Neural progenitor cell (in vitro differentiated cells): ENCODE results near the gene PI3. TPM values are rescaled to one million over a fixed set of nuclear protein-coding genes. Genes with fewer than 3 reads are reported as not detected.

Experiments used
- DNase-seq: peaks from one replicate; pipeline ENCODE4 v3.0.0-alpha.2; 2016; ENCODE audit warnings: low spot score
- H2AFZ ChIP-seq: fragments of 200-600 bp; sonication (generic); replicated peaks from 2 replicates; pipeline ENCODE4 v1.6.1; 2016; ENCODE audit warnings: antibody characterized with exemption
- H3F3A ChIP-seq: fragments of 200-600 bp; sonication (generic); 2 replicates; pipeline ENCODE4 v1.6.1; 2016; ENCODE audit warnings: antibody characterized with exemption, low read depth
- H3K27ac ChIP-seq: fragments of 200-600 bp; sonication (generic); 2 replicates; pipeline ENCODE4 v1.5.1; 2016; ENCODE audit warnings: mild to moderate bottlenecking
- H3K27me3 ChIP-seq: fragments of 200-600 bp; sonication (generic); 2 replicates; pipeline ENCODE4 v1.6.1; 2016; ENCODE audit warnings: mild to moderate bottlenecking, moderate library complexity
- H3K36me3 ChIP-seq: fragments of 200-600 bp; sonication (generic); 2 replicates; pipeline ENCODE4 v1.5.1; 2016
- H3K4me1 ChIP-seq: fragments of 200-600 bp; sonication (generic); 2 replicates; pipeline ENCODE4 v1.6.1; 2016; ENCODE audit warnings: mixed run types
- H3K4me2 ChIP-seq: fragments of 200-600 bp; sonication (generic); 2 replicates; pipeline ENCODE4 v1.6.1; 2016
- H3K4me3 ChIP-seq: fragments of 200-600 bp; sonication (generic); 2 replicates; pipeline ENCODE4 v1.5.1; 2016
- H3K79me2 ChIP-seq: fragments of 200-600 bp; sonication (generic); 2 replicates; pipeline ENCODE4 v1.6.1; 2016; ENCODE audit warnings: low read depth
- H3K9ac ChIP-seq: fragments of 200-600 bp; sonication (generic); 2 replicates; pipeline ENCODE4 v1.6.1; 2016
- H3K9me3 ChIP-seq: fragments of 200-600 bp; sonication (generic); 2 replicates; pipeline ENCODE4 v1.5.1; 2016; ENCODE audit warnings: low read depth
- H4K20me1 ChIP-seq: fragments of 200-600 bp; sonication (generic); 2 replicates; pipeline ENCODE4 v1.6.1; 2016; ENCODE audit warnings: low read depth
- H3K27ac Mint-ChIP-seq: 3 replicates; pipeline ENCODE4 v1.8.0; 2021; ENCODE audit warnings: mixed read lengths
- H3K27me3 Mint-ChIP-seq: 2 replicates; pipeline ENCODE4 v1.8.0; 2022; ENCODE audit warnings: low read depth, mild to moderate bottlenecking, inconsistent platforms, moderate library complexity, mixed read lengths; ENCODE audit not compliant: insufficient read depth
- H3K36me3 Mint-ChIP-seq: 3 replicates; pipeline ENCODE4 v1.8.0; 2021; ENCODE audit warnings: mixed read lengths
- H3K4me1 Mint-ChIP-seq: 3 replicates; pipeline ENCODE4 v1.8.0; 2021; ENCODE audit warnings: mixed read lengths
- H3K4me3 Mint-ChIP-seq: 3 replicates; pipeline ENCODE4 v1.8.0; 2021; ENCODE audit warnings: mild to moderate bottlenecking, moderate library complexity, mixed read lengths
- H3K9me3 Mint-ChIP-seq: 3 replicates; pipeline ENCODE4 v1.8.0; 2020; ENCODE audit warnings: mixed read lengths
- CTCF ChIP-seq: fragments of 200-600 bp; sonication (generic); IDR thresholded peaks from 2 replicates; pipeline ENCODE4 v1.5.1; 2017; ENCODE audit warnings: antibody characterized with exemption, mild to moderate bottlenecking
- EZH2 ChIP-seq: fragments of 200-600 bp; sonication (generic); IDR thresholded peaks from 2 replicates; pipeline ENCODE4 v1.6.1; 2017; ENCODE audit warnings: antibody characterized with exemption, mild to moderate bottlenecking, moderate library complexity
- EZH2phosphoT487 ChIP-seq: fragments of 200-600 bp; sonication (generic); IDR thresholded peaks from 2 replicates; pipeline ENCODE4 v1.6.1; 2017; ENCODE audit warnings: antibody characterized with exemption
- total RNA-seq: library from RNA; depleted of rRNA; stranded (reverse); fragments of >200 nt; gene quantifications from 2 replicates; pipeline ENCODE4 v1.2.3, GENCODE V29; 2015; ENCODE audit warnings: low replicate concordance

The PI3 gene
- total RNA-seq, 1 donor from 2014 or later: not detected

GRCh38 chr20:45156713-45157112 lies 18.0 kb upstream of the PI3 start:
- Histone ChIP-seq H3K4me2 (no peak overlapping the region), H2AFZ (no peak overlapping the region), H3K79me2 (no peaks in the 10 kb centered on the region), H3K4me3 (no peak overlapping the region), H3K36me3 (no peaks in the 10 kb centered on the region), H3K4me1 (no peaks in the 10 kb centered on the region), H4K20me1 (no peaks in the 10 kb centered on the region), H3K27ac (no peak overlapping the region), H3K9me3 (no peaks in the 10 kb centered on the region), H3K27me3 (no peaks in the 10 kb centered on the region), H3F3A (no peaks in the 10 kb centered on the region), H3K9ac (no peak overlapping the region)
- no peaks in the 10 kb centered on the region for H3K4me1 Mint-ChIP-seq
- TF ChIP-seq EZH2 (no peak), EZH2phosphoT487 (no peak), CTCF (no peak)
- H3K36me3 Mint-ChIP-seq: no peaks in the 10 kb centered on the region
- H3K27me3 Mint-ChIP-seq: peaks cover 6% of the 10 kb centered on the region
- H3K4me3 Mint-ChIP-seq: no peak overlapping the region
- no peak overlapping the region for H3K27ac Mint-ChIP-seq
- peaks cover 17% of the 10 kb centered on the region for H3K9me3 Mint-ChIP-seq
- no peak for DNase-seq

- H3K36me3 ChIP-seq: no peaks in the 10 kb centered on the region
- H3K9me3 ChIP-seq: no peaks in the 10 kb centered on the region
- Mint-ChIP-seq H3K27ac (no peak overlapping the region), H3K4me3 (no peak overlapping the region), H3K36me3 (no peaks in the 10 kb centered on the region), H3K27me3 (peaks cover 2% of the 10 kb centered on the region), H3K4me1 (no peaks in the 10 kb centered on the region), H3K9me3 (peaks cover 17% of the 10 kb centered on the region)
- no peak overlapping the region for H2AFZ ChIP-seq
- H3K9ac ChIP-seq: no peak overlapping the region
- no peak overlapping the region for H3K4me3 ChIP-seq
- H4K20me1 ChIP-seq: no peaks in the 10 kb centered on the region
- H3K4me2 ChIP-seq: no peak overlapping the region
- no peak overlapping the region for H3K27ac ChIP-seq
- no peaks in the 10 kb centered on the region for H3F3A ChIP-seq
- no peak for TF ChIP-seq EZH2
- no peak for TF ChIP-seq CTCF
- no peak for TF ChIP-seq EZH2phosphoT487
- H3K4me1 ChIP-seq: no peaks in the 10 kb centered on the region
- DNase-seq: no peak
- H3K79me2 ChIP-seq: no peaks in the 10 kb centered on the region
- no peaks in the 10 kb centered on the region for H3K27me3 ChIP-seq
Measured at GRCh38 chr20:45157962-45158361, 16.7 kb upstream of the PI3 start.

- H3K27me3 Mint-ChIP-seq: no peaks in the 10 kb centered on the region
- no peaks in the 10 kb centered on the region for H3F3A ChIP-seq
- H3K9me3 ChIP-seq: no peaks in the 10 kb centered on the region
- no peaks in the 10 kb centered on the region for H3K79me2 ChIP-seq
- no peak overlapping the region for H3K9ac ChIP-seq
- H3K4me1 Mint-ChIP-seq: no peaks in the 10 kb centered on the region
- H3K36me3 ChIP-seq: peaks cover 5% of the 10 kb centered on the region
- no peak overlapping the region for H3K27ac Mint-ChIP-seq
- no peak overlapping the region for H2AFZ ChIP-seq
- no peak for DNase-seq
- H4K20me1 ChIP-seq: no peaks in the 10 kb centered on the region
- H3K9me3 Mint-ChIP-seq: peaks cover 11% of the 10 kb centered on the region
- H3K27ac ChIP-seq: no peak overlapping the region
- no peak overlapping the region for H3K4me2 ChIP-seq
- H3K4me3 Mint-ChIP-seq: no peak overlapping the region
- H3K27me3 ChIP-seq: no peaks in the 10 kb centered on the region
- TF ChIP-seq EZH2 (no peak), EZH2phosphoT487 (no peak), CTCF (no peak)
- H3K36me3 Mint-ChIP-seq: no peaks in the 10 kb centered on the region
- no peak overlapping the region for H3K4me3 ChIP-seq
- no peaks in the 10 kb centered on the region for H3K4me1 ChIP-seq
Measured at GRCh38 chr20:45163083-45163803, 11.5 kb upstream of the PI3 start.
